CD4-positive, alpha-beta T cell (primary cell): Measurements from ENCODE around the gene FCER1A. TPM values are rescaled to one million over a fixed set of nuclear protein-coding genes. Genes with fewer than 3 reads are reported as not detected.

ENCODE experiments used
- ATAC-seq: fragments of 200-7000 bp; cut with Tn5 transposase; one replicate; pipeline ENCODE4 v1.10.0; 2022; ENCODE audit warnings: mild to moderate bottlenecking; ENCODE audit not compliant: poor library complexity
- CTCF ChIA-PET: fragments of 350-600 bp; sonication (Branson Sonifier 250); formaldehyde crosslinking; loops from one replicate; lab custom pipeline; 2021; ENCODE audit warnings: antibody characterized with exemption, inconsistent platforms; lab: Charles Lee
- POLR2A ChIA-PET: fragments of 350-600 bp; sonication (Branson Sonifier 250); formaldehyde crosslinking; loops from one replicate; lab custom pipeline; 2021; ENCODE audit warnings: antibody characterized with exemption, inconsistent platforms; lab: Charles Lee
- DNase-seq, 14 experiments: peaks; one replicate each; pipeline ENCODE4 v3.0.0-alpha.2; 2013 to 2020; ENCODE audit warnings: mixed read lengths in 2 of 14
- H3K27ac ChIP-seq, 2 donors: one replicate each; pipeline versions ENCODE4 v1.5.1 to v1.7.0; 2013; ENCODE audit warnings: low read length in 2 of 2, low read depth in 1 of 2, mild to moderate bottlenecking in 1 of 2
- H3K27me3 ChIP-seq, 2 experiments: 1 replicate in 1 of 2; 2 replicates in 1 of 2; pipeline versions ENCODE4 v1.6.1 to v1.7.0; 2013; ENCODE audit warnings: low read length in 2 of 2, control low read depth in 1 of 2, mild to moderate bottlenecking in 1 of 2, moderate library complexity in 1 of 2; ENCODE audit not compliant: insufficient read depth in 2 of 2, control insufficient read depth in 1 of 2
- H3K36me3 ChIP-seq: one replicate; pipeline ENCODE4 v1.6.1; 2013; ENCODE audit warnings: low read length, control low read depth; ENCODE audit not compliant: insufficient read depth
- H3K4me1 ChIP-seq: one replicate; pipeline ENCODE4 v1.6.1; 2013; ENCODE audit warnings: low read length, control low read depth; ENCODE audit not compliant: insufficient read depth
- H3K4me3 ChIP-seq: one replicate; pipeline ENCODE4 v1.5.1; 2013; ENCODE audit warnings: mild to moderate bottlenecking, low read length, moderate library complexity
- H3K9me3 ChIP-seq, 2 experiments: 1 replicate in 1 of 2; 2 replicates in 1 of 2; pipeline versions ENCODE4 v1.6.1 to v1.7.0; 2013; ENCODE audit warnings: low read length in 2 of 2, mild to moderate bottlenecking in 2 of 2, control low read depth in 1 of 2, moderate library complexity in 1 of 2; ENCODE audit not compliant: control insufficient read depth in 1 of 2, insufficient read depth in 1 of 2
- H3K27ac Mint-ChIP-seq: one replicate; pipeline ENCODE4 v1.8.0; 2020; ENCODE audit warnings: mixed read lengths
- H3K27me3 Mint-ChIP-seq: one replicate; pipeline ENCODE4 v1.8.0; 2021; ENCODE audit warnings: mixed read lengths
- H3K36me3 Mint-ChIP-seq: one replicate; pipeline ENCODE4 v1.8.0; 2021; ENCODE audit warnings: low read depth, mixed read lengths
- H3K4me1 Mint-ChIP-seq: one replicate; pipeline ENCODE4 v1.8.0; 2021; ENCODE audit warnings: low read depth, mixed read lengths
- H3K4me3 Mint-ChIP-seq: one replicate; pipeline ENCODE4 v1.8.0; 2020; ENCODE audit warnings: mild to moderate bottlenecking, mixed read lengths
- H3K9me3 Mint-ChIP-seq: one replicate; pipeline ENCODE4 v1.8.0; 2020; ENCODE audit warnings: mixed read lengths
- intact Hi-C, 2 experiments: fragments of 100-400 bp; cut with DNase I in 1 of 2; cut with micrococcal nuclease in 1 of 2; formaldehyde crosslinking; loops; one replicate each; pipeline versions ENCODE4 v1.15.1 to v1.9.0; 2023 to 2025; cut with DNase I, micrococcal nuclease
- total RNA-seq, 174 experiments: library from RNA in 2 of 174; stranded (reverse) in 2 of 174; gene quantifications; one replicate each; pipeline ENCODE4 v1.2.3 and lab custom pipeline; 2021 to 2026
- TF ChIP-seq, protein P1 (sequence below): fragments of 200-600 bp; IDR thresholded peaks from one replicate; pipeline ENCODE4 v1.8.0; 2022; ENCODE audit warnings: antibody characterized with exemption, mild to moderate bottlenecking

The FCER1A gene
- total RNA-seq, 2 experiments from 2014 or later = 0.45 to 0.60 TPM

DNA sequence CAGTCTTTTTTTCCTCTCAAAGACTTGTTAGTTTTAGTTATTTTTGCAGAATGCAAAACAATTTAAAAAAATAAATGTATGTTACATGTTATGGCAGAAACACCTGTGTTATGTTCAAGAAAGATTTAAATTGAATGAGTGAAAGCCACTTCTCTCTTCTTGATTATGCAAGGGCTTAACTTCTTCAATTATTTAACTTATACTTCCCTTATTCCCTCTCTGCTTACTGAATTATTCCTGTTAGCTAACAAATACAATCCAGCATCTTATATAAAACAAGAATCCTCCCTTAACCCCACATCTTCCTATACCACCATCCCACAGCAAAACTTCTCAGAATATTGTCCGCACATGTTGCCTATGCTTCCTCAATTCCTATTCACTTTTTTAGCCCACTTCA is 10.7 kb upstream of the FCER1A start:
- no peaks in the 10 kb centered on the region for H3K27me3 Mint-ChIP-seq
- Histone ChIP-seq H3K4me1 (no peaks in the 10 kb centered on the region), H3K27me3 (no peaks in the 10 kb centered on the region), H3K9me3 (no peaks in the 10 kb centered on the region), H3K27ac (no peak overlapping the region), H3K36me3 (no peaks in the 10 kb centered on the region), H3K4me3 (no peak overlapping the region)
- no peaks in the 10 kb centered on the region for H3K4me1 Mint-ChIP-seq
- H3K4me3 Mint-ChIP-seq = no peak overlapping the region
- ATAC-seq = no peak
- H3K36me3 Mint-ChIP-seq = no peaks in the 10 kb centered on the region
- ChIA-PET POLR2A (no interaction called here), CTCF (no interaction called here)
- TF ChIP-seq, protein P1, sequence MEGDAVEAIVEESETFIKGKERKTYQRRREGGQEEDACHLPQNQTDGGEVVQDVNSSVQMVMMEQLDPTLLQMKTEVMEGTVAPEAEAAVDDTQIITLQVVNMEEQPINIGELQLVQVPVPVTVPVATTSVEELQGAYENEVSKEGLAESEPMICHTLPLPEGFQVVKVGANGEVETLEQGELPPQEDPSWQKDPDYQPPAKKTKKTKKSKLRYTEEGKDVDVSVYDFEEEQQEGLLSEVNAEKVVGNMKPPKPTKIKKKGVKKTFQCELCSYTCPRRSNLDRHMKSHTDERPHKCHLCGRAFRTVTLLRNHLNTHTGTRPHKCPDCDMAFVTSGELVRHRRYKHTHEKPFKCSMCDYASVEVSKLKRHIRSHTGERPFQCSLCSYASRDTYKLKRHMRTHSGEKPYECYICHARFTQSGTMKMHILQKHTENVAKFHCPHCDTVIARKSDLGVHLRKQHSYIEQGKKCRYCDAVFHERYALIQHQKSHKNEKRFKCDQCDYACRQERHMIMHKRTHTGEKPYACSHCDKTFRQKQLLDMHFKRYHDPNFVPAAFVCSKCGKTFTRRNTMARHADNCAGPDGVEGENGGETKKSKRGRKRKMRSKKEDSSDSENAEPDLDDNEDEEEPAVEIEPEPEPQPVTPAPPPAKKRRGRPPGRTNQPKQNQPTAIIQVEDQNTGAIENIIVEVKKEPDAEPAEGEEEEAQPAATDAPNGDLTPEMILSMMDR = no peak
- no peak for DNase-seq
- intact Hi-C loops = no loop called here
- H3K27ac Mint-ChIP-seq = no peak overlapping the region
- no peaks in the 10 kb centered on the region for H3K9me3 Mint-ChIP-seq

DNA sequence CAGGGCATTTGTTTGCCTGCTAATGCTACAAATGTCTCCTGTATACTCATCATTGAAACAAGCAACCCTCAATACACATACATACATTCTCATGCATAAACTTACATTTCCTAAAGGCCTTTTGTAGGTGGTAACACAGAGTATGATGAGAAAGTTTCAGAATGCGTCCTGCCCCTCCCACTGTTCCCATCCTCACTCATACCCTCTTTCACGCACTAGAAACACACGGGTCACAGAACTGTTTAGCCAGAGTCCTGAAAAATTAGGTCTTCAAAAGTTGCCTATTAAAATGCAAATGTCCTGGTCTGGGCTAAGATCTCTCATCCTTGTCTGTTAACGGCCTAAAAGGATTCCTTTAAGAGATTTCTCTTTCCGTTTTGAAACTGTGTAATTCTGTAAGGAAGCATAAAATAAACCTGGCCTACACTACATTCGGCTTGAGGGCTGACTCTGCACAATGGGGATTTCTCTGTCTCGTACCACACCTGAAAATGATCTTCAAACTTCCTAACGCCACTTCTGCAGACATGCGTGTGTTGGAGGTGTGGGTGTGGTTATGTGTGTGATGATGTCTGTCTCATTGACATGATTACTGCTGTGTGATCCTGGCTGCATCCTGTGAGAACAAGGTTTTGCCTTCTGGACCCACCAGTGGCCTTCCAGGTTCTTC is 5.3 kb upstream of the FCER1A start:
- CTCF ChIA-PET = no interaction called here
- Mint-ChIP-seq H3K4me1 (no peaks in the 10 kb centered on the region), H3K9me3 (no peaks in the 10 kb centered on the region), H3K27ac (no peak overlapping the region), H3K4me3 (no peak overlapping the region), H3K36me3 (no peaks in the 10 kb centered on the region), H3K27me3 (peaks cover 10% of the 10 kb centered on the region)
- TF ChIP-seq, protein P1 = no peak
- H3K4me3 ChIP-seq = no peak overlapping the region
- DNase-seq = no peak
- H3K4me1 ChIP-seq = no peaks in the 10 kb centered on the region
- intact Hi-C loops = no loop called here
- no peak for ATAC-seq
- no peaks in the 10 kb centered on the region for H3K9me3 ChIP-seq
- no peak overlapping the region for H3K27ac ChIP-seq
- H3K36me3 ChIP-seq = no peaks in the 10 kb centered on the region
- POLR2A ChIA-PET = no interaction called here
- H3K27me3 ChIP-seq = no peaks in the 10 kb centered on the region

DNA sequence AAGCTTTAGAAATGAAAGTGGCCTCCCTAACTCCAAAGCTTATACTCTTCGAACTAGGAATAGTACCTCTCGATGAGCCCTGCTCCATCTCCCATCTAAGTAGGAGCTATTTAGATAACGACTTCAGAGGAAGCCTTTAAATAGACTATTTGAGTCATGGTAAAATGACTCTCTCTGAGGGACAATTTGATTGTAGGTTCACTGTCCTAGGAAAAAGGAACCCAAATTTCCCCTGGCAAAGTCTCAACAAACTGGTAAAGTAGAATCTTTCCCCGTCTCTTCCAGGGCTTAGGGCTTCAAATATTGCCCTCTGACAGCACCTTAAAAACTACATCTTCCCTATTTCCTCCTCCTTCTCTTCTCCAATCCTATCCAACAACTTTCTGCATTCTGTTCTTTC is 2.0 kb upstream of the FCER1A start:
- ChIA-PET CTCF (no interaction called here), POLR2A (no interaction called here)
- H3K36me3 Mint-ChIP-seq = no peaks in the 10 kb centered on the region
- no peaks in the 10 kb centered on the region for H3K4me1 Mint-ChIP-seq
- TF ChIP-seq, protein P1 = no peak
- peaks cover 15% of the 10 kb centered on the region for H3K27me3 Mint-ChIP-seq
- intact Hi-C loops = no loop called here
- Histone ChIP-seq H3K4me3 (no peak overlapping the region), H3K9me3 (no peaks in the 10 kb centered on the region), H3K4me1 (no peaks in the 10 kb centered on the region), H3K27ac (no peak overlapping the region), H3K27me3 (no peaks in the 10 kb centered on the region), H3K36me3 (no peaks in the 10 kb centered on the region)
- no peaks in the 10 kb centered on the region for H3K9me3 Mint-ChIP-seq
- no peak for ATAC-seq
- H3K27ac Mint-ChIP-seq = no peak overlapping the region
- DNase-seq = no peak
- H3K4me3 Mint-ChIP-seq = no peak overlapping the region
